GM20000 (cell line): Measurements from ENCODE around the gene SLC5A12.

Source experiments
- DNase-seq: peaks from one replicate; pipeline ENCODE4 v3.0.0; 2012; ENCODE audit warnings: low spot score
- CTCF ChIP-seq: IDR thresholded peaks from 2 replicates; pipeline ENCODE4 v1.5.1; 2012; ENCODE audit warnings: mild to moderate bottlenecking, control low read depth; ENCODE audit errors: extremely low read depth, missing control alignments

The SLC5A12 gene

DNA sequence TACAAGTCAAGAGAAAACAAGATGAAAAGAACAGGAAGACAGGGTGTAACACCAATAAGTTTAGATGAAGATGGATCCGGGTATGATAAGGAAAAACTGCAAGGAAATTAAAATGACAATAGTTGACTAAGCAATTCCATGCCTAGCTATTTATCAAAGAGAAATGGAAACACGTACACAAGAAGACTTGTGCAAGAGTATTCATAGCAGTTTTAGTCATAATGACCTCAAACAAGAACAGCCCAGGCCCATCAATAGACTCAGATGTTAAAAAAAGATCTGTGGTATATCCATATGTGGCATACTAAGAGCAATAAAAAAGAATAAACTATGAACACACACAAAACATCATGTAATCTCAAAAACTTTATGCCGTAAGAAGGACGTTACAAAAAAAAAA lies 33.2 kb downstream of the SLC5A12 start:
- DNase-seq, result no peak
- no peak for TF ChIP-seq CTCF

GRCh38 chr11:26687351-26687750 lies 34.5 kb downstream of the SLC5A12 start:
- TF ChIP-seq CTCF, result no peak

DNA sequence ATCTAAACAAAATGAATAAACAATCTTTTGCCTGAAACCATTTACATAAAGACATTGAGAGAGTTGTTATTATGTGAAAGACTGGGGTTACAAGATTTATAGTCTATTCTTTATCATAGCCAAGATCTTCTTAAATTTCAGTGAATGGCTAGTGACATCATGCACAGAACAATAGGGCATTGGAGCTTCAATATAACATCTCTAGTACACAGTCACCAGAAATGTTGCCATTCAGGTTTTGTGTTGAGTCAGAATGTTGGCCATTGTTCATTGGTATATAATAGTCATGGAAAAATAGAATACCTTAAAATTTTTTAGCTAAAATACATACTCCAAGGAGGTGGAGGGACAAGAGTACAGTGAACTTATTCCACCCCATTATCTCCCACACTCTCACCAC lies 44.3 kb downstream of the SLC5A12 start:
- no peak for DNase-seq
- no peak for TF ChIP-seq CTCF

More at GRCh38 chr11:26687351-26687750, 34.5 kb downstream of the SLC5A12 start:
- DNase-seq, result no peak

DNA sequence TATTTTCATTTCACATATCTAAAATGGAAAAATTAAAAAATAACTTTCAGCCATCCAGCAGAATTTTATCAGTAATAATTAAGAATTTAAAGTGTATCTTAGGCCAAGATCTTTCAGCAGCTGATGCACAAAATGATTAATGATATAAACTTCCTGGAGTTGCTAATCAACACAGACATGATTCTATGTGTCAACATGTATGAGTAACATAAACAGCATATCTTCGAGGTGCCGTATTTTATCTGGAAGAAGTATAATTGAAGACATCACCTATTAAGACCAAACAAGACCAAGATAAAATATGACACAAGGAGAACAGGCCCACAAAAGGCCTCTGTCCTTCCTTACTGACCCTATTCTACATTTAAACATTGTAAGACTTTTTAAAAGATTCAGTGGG lies 45.2 kb downstream of the SLC5A12 start:
- TF ChIP-seq CTCF, result no peak
- no peak for DNase-seq

- no peak for DNase-seq
- TF ChIP-seq CTCF, result no peak
Observed at GRCh38 chr11:26675233-26675928, 46.5 kb downstream of the SLC5A12 start.

GRCh38 chr11:26665946-26666345 lies 55.9 kb downstream of the SLC5A12 start:
- no peak for DNase-seq
- no peak for TF ChIP-seq CTCF

- no peak for DNase-seq
- no peak for TF ChIP-seq CTCF
Observed at GRCh38 chr11:26665036-26665435, 56.8 kb downstream of the SLC5A12 start.
